HCT116 (cell line): ENCODE results near the gene SOX6. TPM values are rescaled to one million over a fixed set of nuclear protein-coding genes. Genes with fewer than 3 reads are reported as not detected.

Experiments
- ATAC-seq: fragments of 200-7000 bp; cut with Tn5 transposase; 2 replicates; pipeline ENCODE4 v1.9.1; 2020; ENCODE audit warnings: mild to moderate bottlenecking, moderate library complexity
- BruUV-seq: library from RNA; stranded (reverse); fragments of 400-500 nt; replicated peaks from 2 replicates; lab custom pipeline; 2021; lab: Mats Ljungman, UMichigan
- CTCF ChIA-PET: fragments of 300-600 bp; sonication (Branson Sonifier 250); formaldehyde crosslinking; loops from one replicate; lab custom pipeline; 2021; ENCODE audit warnings: antibody characterized with exemption; lab: Charles Lee
- POLR2A ChIA-PET: fragments of 300-600, 350-600 bp; sonication (Branson Sonifier 250); formaldehyde crosslinking; loops from one replicate; lab custom pipeline; 2021; ENCODE audit warnings: antibody characterized with exemption; lab: Charles Lee
- RAD21 ChIA-PET, 2 experiments: fragments of 300-600 bp; sonication (Branson Sonifier 250); formaldehyde crosslinking; loops; one replicate each; lab custom pipeline; 2023; ENCODE audit warnings: low total read pairs in 2 of 2; ENCODE audit not compliant: uncharacterized antibody in 2 of 2, unreplicated experiment in 2 of 2, low non-redundant PET in 1 of 2; lab: Charles Lee
- DNase-seq: peaks from one replicate; pipeline ENCODE4 v3.0.0-alpha.2; 2010; ENCODE audit warnings: low read depth, low spot score
- H2AFZ ChIP-seq: fragments of 200-600 bp; shearing (Covaris generic), sonication (generic); 2 replicates; pipeline ENCODE4 v1.6.1; 2017; ENCODE audit warnings: low read depth, mixed run types, mixed read lengths, antibody characterized with exemption, low read length; ENCODE audit not compliant: poor library complexity, severe bottlenecking
- H3K27ac ChIP-seq: 2 replicates; pipeline ENCODE4 v1.5.1; 2012; ENCODE audit warnings: low read depth, low read length
- H3K27me3 ChIP-seq: fragments of 200-600 bp; sonication (generic); 2 replicates; pipeline ENCODE4 v1.6.1; 2016; ENCODE audit warnings: mixed run types, low read length, mixed read lengths; ENCODE audit not compliant: insufficient read depth
- H3K36me3 ChIP-seq, 2 experiments: fragments of 200-500 bp in 1 of 2; fragments of 200-600 bp in 1 of 2; sonication (Bioruptor generic) in 1 of 2; sonication (generic) in 1 of 2; 2 replicates each; pipeline versions ENCODE4 v1.5.1 to v1.6.1; 2014 to 2016; ENCODE audit warnings: low read length in 2 of 2, inconsistent platforms in 1 of 2, mixed read lengths in 1 of 2, mixed run types in 1 of 2; ENCODE audit not compliant: insufficient read depth in 2 of 2, control insufficient read depth in 1 of 2
- H3K4me1 ChIP-seq, 2 experiments: fragments of 200-600 bp in 1 of 2; sonication (generic) in 1 of 2; 2 replicates each; pipeline versions ENCODE4 v1.5.1 to v1.6.1; 2012 to 2017; ENCODE audit warnings: low read length in 2 of 2, inconsistent platforms in 1 of 2, mild to moderate bottlenecking in 1 of 2, mixed read lengths in 1 of 2, mixed run types in 1 of 2, moderate library complexity in 1 of 2; ENCODE audit not compliant: insufficient read depth in 2 of 2, control insufficient read depth in 1 of 2
- H3K4me2 ChIP-seq: fragments of 200-600 bp; sonication (generic); 2 replicates; pipeline ENCODE4 v1.6.1; 2017; ENCODE audit warnings: mixed run types, low read length, mixed read lengths
- H3K4me3 ChIP-seq, 2 experiments: fragments of 200-600 bp in 1 of 2; sonication (generic) in 1 of 2; replicated peaks in 1 of 2; 2 replicates each; pipeline ENCODE4 v1.5.1; 2011 to 2016; ENCODE audit warnings: low read length in 2 of 2, control low read depth in 1 of 2, low read depth in 1 of 2, mild to moderate bottlenecking in 1 of 2, mixed read lengths in 1 of 2, mixed run types in 1 of 2
- H3K79me2 ChIP-seq: fragments of 200-600 bp; sonication (generic); 2 replicates; pipeline ENCODE4 v1.6.1; 2017; ENCODE audit warnings: mild to moderate bottlenecking, mixed run types, low read length, moderate library complexity, mixed read lengths; ENCODE audit not compliant: insufficient read depth
- H3K9ac ChIP-seq: fragments of 200-600 bp; sonication (generic); 2 replicates; pipeline ENCODE4 v1.6.1; 2016; ENCODE audit warnings: low read length, mixed read lengths
- H3K9me2 ChIP-seq: fragments of 200-600 bp; sonication (generic), shearing (Covaris generic); 2 replicates; pipeline ENCODE4 v1.6.1; 2017; ENCODE audit warnings: mixed run types, mild to moderate bottlenecking, moderate library complexity; ENCODE audit not compliant: insufficient read depth
- H3K9me3 ChIP-seq, 2 experiments: fragments of 200-500 bp in 1 of 2; fragments of 200-600 bp in 1 of 2; sonication (Bioruptor generic) in 1 of 2; sonication (generic) in 1 of 2; 2 replicates each; pipeline ENCODE4 v1.6.1; 2014 to 2017; ENCODE audit warnings: low read length in 2 of 2, mixed read lengths in 2 of 2, inconsistent platforms in 1 of 2, low read depth in 1 of 2, mild to moderate bottlenecking in 1 of 2, mixed run types in 1 of 2, moderate library complexity in 1 of 2; ENCODE audit not compliant: control insufficient read depth in 1 of 2, insufficient read depth in 1 of 2
- H4K20me1 ChIP-seq: fragments of 200-600 bp; sonication (generic), shearing (Covaris generic); 2 replicates; pipeline ENCODE4 v1.6.1; 2017; ENCODE audit warnings: mixed run types, mild to moderate bottlenecking, moderate library complexity; ENCODE audit not compliant: insufficient read depth
- ATF3 ChIP-seq: IDR thresholded peaks from 2 replicates; pipeline ENCODE4 v1.6.1; 2012
- CTCF ChIP-seq, 3 experiments: fragments of 200-600 bp in 1 of 3; sonication (generic) in 1 of 3; IDR thresholded peaks in 2 of 3; conservative IDR thresholded peaks in 1 of 3; 2 replicates each; pipeline ENCODE4 v1.5.1; 2012 to 2017; ENCODE audit warnings: low read depth in 2 of 3, low read length in 2 of 3, antibody characterized with exemption in 1 of 3, borderline replicate concordance in 1 of 3, control low read depth in 1 of 3, mild to moderate bottlenecking in 1 of 3, mixed read lengths in 1 of 3, mixed run types in 1 of 3, moderate library complexity in 1 of 3; ENCODE audit not compliant: insufficient read depth in 1 of 3
- EZH2phosphoT487 ChIP-seq: fragments of 200-600 bp; IDR thresholded peaks from 2 replicates; pipeline ENCODE4 v1.6.1; 2018; ENCODE audit warnings: antibody characterized with exemption, borderline replicate concordance
- JUND ChIP-seq: IDR thresholded peaks from 2 replicates; pipeline ENCODE4 v1.6.1; 2012
- POLR2A ChIP-seq: IDR thresholded peaks from 2 replicates; pipeline ENCODE4 v1.7.0; 2011; ENCODE audit warnings: borderline replicate concordance; ENCODE audit not compliant: insufficient read depth, insufficient read length; ENCODE audit errors: extremely low read depth
- SRF ChIP-seq: IDR thresholded peaks from 2 replicates; pipeline ENCODE4 v1.6.1; 2012; ENCODE audit warnings: low read depth
- ZBTB33 ChIP-seq: IDR thresholded peaks from 2 replicates; pipeline ENCODE4 v1.6.1; 2011; ENCODE audit warnings: mild to moderate bottlenecking, low read length, moderate library complexity; ENCODE audit not compliant: insufficient replicate concordance; ENCODE audit errors: extremely low read depth
- intact Hi-C: fragments of 100-400 bp; cut with micrococcal nuclease; formaldehyde crosslinking; loops from 2 replicates; pipeline ENCODE4 v1.10.0; 2022
- total RNA-seq: library from RNA; stranded (reverse); gene quantifications from one replicate; pipeline ENCODE4 v1.2.1, GENCODE V29; 2021; ENCODE audit not compliant: unreplicated experiment

SOX6 gene
- total RNA-seq, 1 experiment from 2014 or later, result 0.81 TPM

DNA sequence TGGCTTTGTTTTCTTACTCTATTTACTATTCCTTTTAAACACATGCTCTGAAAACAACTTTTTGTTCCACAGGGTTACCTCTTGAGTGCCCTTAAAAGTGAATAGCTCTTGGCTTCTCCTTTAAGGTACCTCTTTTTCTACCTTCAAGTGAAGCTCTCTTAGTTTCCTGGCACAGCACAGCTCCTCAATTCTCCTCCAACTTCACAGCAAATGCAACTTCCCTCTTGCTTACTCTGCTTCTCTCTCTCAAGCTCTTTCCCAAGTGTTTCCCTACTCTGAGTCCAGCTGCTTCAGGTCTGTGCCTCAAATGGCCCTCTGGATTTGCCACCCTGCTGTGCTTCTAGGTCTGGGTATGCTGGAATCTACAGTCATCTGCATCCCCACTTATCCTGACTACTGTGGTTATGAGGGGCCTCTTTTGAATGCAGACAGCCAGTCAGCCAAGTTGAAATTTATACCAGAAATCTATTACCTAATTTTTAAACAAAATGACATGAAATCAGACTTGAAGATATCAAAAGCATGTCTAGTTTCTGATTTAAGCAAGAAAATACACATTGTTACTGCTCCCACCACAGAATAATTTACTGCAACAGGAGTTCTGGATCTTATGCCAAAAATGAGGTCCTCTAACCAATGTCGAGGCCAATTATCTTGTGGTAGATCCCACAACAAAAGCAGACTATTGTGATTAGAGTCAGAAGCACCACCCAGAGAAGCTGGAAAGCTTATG, 371.1 kb downstream of the SOX6 start:
- POLR2A ChIA-PET, result no interaction called here
- CTCF ChIA-PET, result no interaction called here
- H3K27ac ChIP-seq, result no peak overlapping the region
- intact Hi-C loops, result no loop called here
- ATAC-seq (no peak), DNase-seq (no peak)
- BruUV-seq, result no TSS peak
- no peaks in the 10 kb centered on the region for H3K9me3 ChIP-seq
- H2AFZ ChIP-seq, result no peak overlapping the region
- H3K27me3 ChIP-seq, result peaks cover 9% of the 10 kb centered on the region; the same call in 1 of the 2 replicates
- H3K4me1 ChIP-seq, result 0 out of 4 replicates have a peak, but pooled peaks cover 0 to 4% of the 10 kb centered on the region in 2 experiments
- TF ChIP-seq POLR2A (no peak), ATF3 (no peak), ZBTB33 (no peak), JUND (no peak), EZH2phosphoT487 (no peak)
- no peak overlapping the region for H3K9ac ChIP-seq
- no peaks in the 10 kb centered on the region for H3K79me2 ChIP-seq
- no peak overlapping the region for H3K4me2 ChIP-seq
- H4K20me1 ChIP-seq, result no peaks in the 10 kb centered on the region
- no peaks in the 10 kb centered on the region for H3K36me3 ChIP-seq
- no peak overlapping the region for H3K4me3 ChIP-seq
- RAD21 ChIA-PET, result no interaction called here
- no peaks in the 10 kb centered on the region for H3K9me2 ChIP-seq

DNA sequence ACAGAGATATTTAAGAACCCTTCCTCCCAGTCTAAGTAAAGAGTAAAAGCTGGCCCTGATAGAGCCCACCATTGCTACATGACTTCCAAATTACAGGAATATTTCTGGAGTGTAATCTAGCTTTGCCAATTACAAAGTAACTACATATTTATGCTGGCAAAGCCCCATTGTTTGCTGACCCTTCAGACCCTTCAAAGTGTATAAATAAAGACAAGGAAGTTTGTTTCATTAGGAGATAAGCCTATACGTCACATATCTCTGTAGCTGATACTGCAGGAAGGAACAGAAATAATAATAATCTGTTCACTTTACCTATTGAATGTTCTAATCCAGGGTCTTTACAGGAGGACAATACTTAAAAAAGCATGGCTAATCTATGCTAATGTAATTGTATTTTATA, 375.1 kb downstream of the SOX6 start:
- H3K9ac ChIP-seq, result no peak overlapping the region
- ChIA-PET RAD21 (no interaction called here), POLR2A (no interaction called here), CTCF (interaction anchor here (0.6 kb wide), 1 partner anchor 722 kb away, joined by 3 read pairs; no protein-coding TSS in a partner anchor)
- ATAC-seq (no peak), DNase-seq (no peak)
- no peaks in the 10 kb centered on the region for H3K9me2 ChIP-seq
- H3K4me2 ChIP-seq, result no peak overlapping the region
- H4K20me1 ChIP-seq, result no peaks in the 10 kb centered on the region
- H3K9me3 ChIP-seq, result no peaks in the 10 kb centered on the region
- H2AFZ ChIP-seq, result no peak overlapping the region
- no peak overlapping the region for H3K27ac ChIP-seq
- no peaks in the 10 kb centered on the region for H3K4me1 ChIP-seq
- H3K4me3 ChIP-seq, result no peak overlapping the region
- H3K36me3 ChIP-seq, result no peaks in the 10 kb centered on the region
- H3K27me3 ChIP-seq, result peaks cover 18% of the 10 kb centered on the region; the same call in 1 of the 2 replicates
- no TSS peak for BruUV-seq
- H3K79me2 ChIP-seq, result no peaks in the 10 kb centered on the region
- intact Hi-C loops, result no loop called here
- TF ChIP-seq ZBTB33, result no peak
- no peak for TF ChIP-seq SRF
- TF ChIP-seq POLR2A, result no peak
- TF ChIP-seq CTCF (IDR thresholded peaks at IDR 0.05 in 2 of 3, conservative IDR thresholded peaks at IDR 0.05 in 1 of 3; ENCODE audit: borderline replicate concordance in 1 of 3, insufficient read depth in 1 of 3, low read depth in 2 of 3, low read length in 2 of 3), result no peak
